Fibroblast of peridontal ligament (primary cell): Measurements from ENCODE around the gene NKAIN2.
"Not testable (repeated sequence)": the region's sequence is repeated elsewhere in the genome, so short reads cannot be mapped to it uniquely, and the experiment has no call there.

Experiments used
- DNase-seq: peaks from one replicate; pipeline ENCODE4 v3.0.0-alpha.2; 2010; ENCODE audit errors: extremely low read depth

Gene NKAIN2

DNA sequence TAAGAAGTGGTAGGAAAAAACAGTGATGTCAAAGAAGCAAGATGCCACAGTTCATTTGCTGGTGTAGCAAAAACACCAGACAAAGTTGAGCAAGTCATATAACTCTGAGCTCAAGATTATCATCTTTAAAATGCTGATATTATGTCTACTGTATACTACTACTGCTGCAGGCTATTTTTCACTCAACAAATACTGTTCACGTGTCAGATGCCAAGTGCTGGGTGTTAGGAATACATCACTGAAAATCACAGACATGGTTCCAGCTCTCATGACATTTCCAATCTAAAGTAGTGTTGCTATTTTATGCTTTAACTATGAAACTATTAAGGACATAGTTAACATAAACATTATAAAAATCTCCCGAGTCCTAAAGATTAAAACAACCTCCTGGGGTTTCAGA is 163.0 kb downstream of the NKAIN2 start:
- no peak for DNase-seq

GRCh38 chr6:123967905-123968304 is 164.2 kb downstream of the NKAIN2 start:
- no peak for DNase-seq

GRCh38 chr6:123972600-123973294 is 169.1 kb downstream of the NKAIN2 start:
- DNase-seq, result no peak

GRCh38 chr6:123980311-123980710 is 176.6 kb downstream of the NKAIN2 start:
- no peak for DNase-seq

- DNase-seq, result no peak
These were observed 183.3 kb downstream of the NKAIN2 start for GRCh38 chr6:123986938-123987337.

DNA sequence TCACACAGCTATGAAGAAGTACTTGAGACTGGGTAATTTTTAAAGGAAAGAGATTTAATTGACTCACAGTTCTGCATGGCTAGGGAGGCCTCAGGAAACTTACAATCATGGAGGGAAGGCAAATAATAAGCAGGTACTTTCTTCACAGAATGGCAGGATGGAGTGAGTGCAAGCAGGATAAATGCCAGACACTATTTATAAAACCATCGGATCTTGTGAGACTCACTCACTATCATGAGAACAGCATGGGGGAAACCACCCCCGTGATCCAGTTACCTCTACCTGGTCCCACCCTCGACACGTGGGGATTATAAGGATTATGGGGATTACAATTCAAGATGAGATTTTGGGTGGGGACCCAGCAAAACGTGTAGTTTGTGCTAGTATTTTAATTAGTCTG is 186.3 kb downstream of the NKAIN2 start:
- DNase-seq, result not testable (repeated sequence)

DNA sequence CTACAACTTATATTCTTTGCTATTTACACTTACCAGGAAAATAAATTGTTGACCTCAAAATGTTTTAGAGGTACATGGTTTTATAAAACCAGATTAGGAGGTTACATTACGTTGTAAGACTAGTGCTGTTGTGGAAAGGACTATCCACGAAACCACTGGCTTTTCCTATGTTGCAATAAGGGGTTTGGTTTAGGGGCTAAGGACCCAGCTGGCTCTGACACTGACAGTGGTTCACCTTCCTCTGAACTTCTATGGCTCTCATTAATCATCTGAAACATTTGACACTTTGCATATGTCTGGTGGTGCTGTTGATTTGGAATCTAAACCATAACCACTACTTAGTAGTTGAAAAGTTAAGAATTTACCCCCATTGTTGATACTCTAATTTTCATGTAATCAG is 186.7 kb downstream of the NKAIN2 start:
- DNase-seq, result no peak

- no peak for DNase-seq
These were observed 190.5 kb downstream of the NKAIN2 start for GRCh38 chr6:123994168-123994567.

GRCh38 chr6:123994891-123995635 is 191.4 kb downstream of the NKAIN2 start:
- DNase-seq, result no peak

GRCh38 chr6:123997223-123997622 is 193.6 kb downstream of the NKAIN2 start:
- DNase-seq, result no peak

- DNase-seq, result peak; percentile 8
These were observed 198.9 kb downstream of the NKAIN2 start for GRCh38 chr6:124002377-124003081.

GRCh38 chr6:124007266-124007665 is 203.6 kb downstream of the NKAIN2 start:
- no peak for DNase-seq

DNA sequence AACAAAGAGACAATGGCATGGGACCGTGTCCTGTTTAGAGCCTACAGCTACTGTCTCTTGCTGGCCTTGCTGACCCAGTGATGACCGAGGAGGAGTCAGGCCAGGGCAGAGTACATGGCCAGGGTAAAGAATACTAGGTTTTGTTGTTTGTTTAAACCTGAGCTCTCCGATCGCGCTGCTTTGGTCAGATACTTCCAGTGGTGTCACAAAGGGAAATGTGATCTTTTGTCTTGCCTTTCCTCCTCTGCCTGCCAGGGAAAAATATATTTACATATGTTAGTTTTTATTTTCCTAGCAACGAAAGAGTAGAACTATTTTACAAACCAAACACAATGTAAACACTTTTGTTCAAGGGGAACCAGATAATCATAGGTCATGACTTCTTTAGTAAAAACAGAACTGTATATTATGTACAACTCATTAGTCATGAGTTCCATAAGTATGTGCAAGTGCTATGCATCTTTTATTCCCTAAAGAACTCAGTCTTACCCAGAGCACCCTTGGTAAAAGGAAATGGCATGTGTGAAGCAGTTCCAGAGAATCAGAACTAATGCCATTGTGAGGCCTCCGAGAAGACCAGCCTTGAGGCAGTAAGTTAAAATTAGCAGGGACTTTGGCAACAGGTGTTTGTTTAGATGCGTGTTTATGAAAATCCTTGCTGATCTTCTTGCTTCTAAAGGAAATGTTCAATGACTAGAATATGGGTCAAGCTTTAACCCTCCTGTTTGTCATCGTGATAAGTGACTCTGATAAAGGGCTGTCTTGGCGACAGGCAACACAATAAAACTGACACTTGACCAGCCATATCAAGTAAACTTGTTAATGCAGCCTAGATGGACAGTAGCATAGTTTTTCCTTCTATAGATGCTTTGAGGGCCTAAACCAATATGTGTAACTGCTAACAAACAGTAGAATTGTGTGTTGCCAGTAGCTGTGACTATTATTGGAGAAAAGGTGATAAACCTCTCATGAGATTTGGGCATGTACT is 204.6 kb downstream of the NKAIN2 start:
- DNase-seq, result peak; percentile 10

DNA sequence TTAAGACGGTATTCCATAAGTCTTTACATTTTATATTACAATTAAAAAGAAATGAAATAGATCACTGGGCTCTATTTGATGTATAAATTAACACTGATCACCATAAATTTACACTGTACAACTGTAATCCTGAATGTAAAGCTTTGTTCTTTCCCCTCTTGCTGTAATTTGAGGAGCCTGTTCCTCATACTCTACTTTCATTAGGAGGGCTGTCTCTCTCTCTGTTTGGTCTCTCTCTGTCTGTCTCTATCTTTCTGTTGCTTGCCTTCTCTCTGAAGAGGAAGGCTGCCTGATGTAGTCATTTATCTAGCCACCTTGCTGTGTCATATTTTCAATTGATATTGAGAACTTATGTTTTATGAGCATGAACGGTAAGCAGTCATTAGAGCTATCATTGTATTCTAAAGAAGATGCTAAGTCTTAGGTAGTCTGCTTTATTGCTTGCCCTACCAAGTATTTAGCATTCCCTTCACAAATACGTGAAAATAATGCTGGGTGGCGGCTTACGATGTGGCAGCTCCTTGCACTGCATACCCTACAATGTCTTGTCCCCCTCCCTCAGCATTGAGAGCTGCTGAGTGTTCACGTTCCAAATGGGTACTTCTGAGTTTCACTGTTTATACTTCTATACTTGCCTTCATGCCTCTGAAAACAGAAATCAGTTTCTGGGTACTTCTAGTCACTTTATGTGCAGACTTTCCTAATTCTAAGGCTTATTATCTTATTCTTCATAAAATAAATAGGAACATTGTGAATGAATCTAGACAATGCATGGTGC is 205.5 kb downstream of the NKAIN2 start:
- no peak for DNase-seq

DNA sequence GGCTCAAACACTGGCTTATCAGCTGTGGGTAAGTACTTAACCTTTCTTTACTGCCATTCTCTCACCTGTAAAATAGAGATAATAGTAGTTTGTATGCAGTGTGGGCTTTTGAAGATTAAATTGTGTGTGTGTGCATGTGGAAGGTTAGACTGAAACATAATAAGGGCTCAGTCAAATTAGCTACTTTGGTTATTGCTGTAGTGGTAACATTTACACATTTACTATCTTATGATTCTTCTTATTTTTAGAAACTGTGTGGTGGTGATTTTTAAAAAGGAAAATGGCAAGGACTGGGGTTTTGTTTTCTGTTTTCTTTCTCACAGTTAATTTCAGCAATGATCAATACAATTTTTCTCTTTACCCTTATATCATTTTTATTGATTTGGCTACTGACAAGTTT is 206.9 kb downstream of the NKAIN2 start:
- no peak for DNase-seq

DNA sequence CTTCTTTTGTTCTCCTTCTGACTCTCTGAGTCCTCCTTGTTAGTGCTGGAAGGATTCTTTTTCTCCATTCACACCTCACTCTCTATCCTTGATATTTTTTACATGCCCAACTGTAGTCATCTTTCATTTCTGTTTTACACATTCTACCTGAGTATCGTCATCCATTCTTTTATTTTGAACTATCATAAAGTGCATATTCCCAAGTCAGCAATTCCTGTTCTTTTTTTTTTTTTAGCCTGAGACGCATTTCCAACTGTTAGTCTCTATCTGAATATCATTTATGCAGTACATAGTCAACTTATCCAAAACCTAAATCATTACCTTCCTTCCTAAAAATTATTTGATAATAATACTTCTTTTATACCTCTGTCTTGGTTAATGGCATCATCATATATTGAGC is 207.5 kb downstream of the NKAIN2 start:
- DNase-seq, result no peak

- not testable (repeated sequence) for DNase-seq
These were observed 218.4 kb downstream of the NKAIN2 start for GRCh38 chr6:124022051-124022450.

- no peak for DNase-seq
These were observed 219.0 kb downstream of the NKAIN2 start for GRCh38 chr6:124022641-124023040.

GRCh38 chr6:124026694-124027093 is 223.0 kb downstream of the NKAIN2 start:
- no peak for DNase-seq

DNA sequence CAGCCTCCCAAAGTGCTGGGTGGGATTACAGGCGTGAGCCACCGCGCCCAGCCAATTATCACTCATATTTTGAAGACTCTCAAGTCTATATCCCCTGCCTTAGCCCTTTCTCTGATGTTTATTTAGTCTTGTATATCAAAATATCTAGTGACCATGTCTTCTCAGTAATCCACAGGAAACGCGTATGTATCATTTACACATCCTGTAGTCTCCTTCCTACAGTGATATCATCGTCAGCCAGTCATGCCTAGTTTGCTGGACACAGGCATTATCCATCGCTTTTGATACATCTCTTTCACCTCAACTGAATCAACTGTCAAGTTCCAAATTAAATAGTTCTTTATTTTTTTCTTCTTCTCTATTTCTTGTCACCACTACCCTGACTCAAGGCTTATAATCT is 223.7 kb downstream of the NKAIN2 start:
- DNase-seq, result no peak

- DNase-seq, result no peak
These were observed 224.5 kb downstream of the NKAIN2 start for GRCh38 chr6:124028117-124028516.
